DND-41 (cell line): ENCODE data around the gene DNMT1.

Source experiments
- ATAC-seq: fragments of 200-7000 bp; cut with Tn5 transposase; 3 replicates; pipeline ENCODE4 v1.9.1; 2021; ENCODE audit warnings: low read depth; ENCODE audit not compliant: insufficient read depth
- DNase-seq: peaks from one replicate; pipeline ENCODE4 v3.0.0-alpha.2; 2020
- H2AFZ ChIP-seq: 2 replicates; pipeline ENCODE4 v1.6.0; 2012; ENCODE audit warnings: low read depth, low read length
- H3K27ac ChIP-seq: 2 replicates; pipeline ENCODE4 v1.5.1; 2012; ENCODE audit warnings: low read length, inconsistent platforms
- H3K27me3 ChIP-seq: fragments of 200-600 bp; sonication (generic); 2 replicates; pipeline ENCODE4 v1.6.0; 2012; ENCODE audit warnings: low read length, mild to moderate bottlenecking, inconsistent platforms; ENCODE audit not compliant: insufficient read depth, poor library complexity
- H3K36me3 ChIP-seq: 2 replicates; pipeline ENCODE4 v1.5.1; 2012; ENCODE audit warnings: low read length, inconsistent platforms; ENCODE audit not compliant: insufficient read depth
- H3K4me1 ChIP-seq: 2 replicates; pipeline ENCODE4 v1.5.1; 2012; ENCODE audit warnings: mild to moderate bottlenecking, low read length; ENCODE audit not compliant: insufficient read depth
- H3K4me2 ChIP-seq: 2 replicates; pipeline ENCODE4 v1.6.0; 2012; ENCODE audit warnings: mild to moderate bottlenecking, moderate library complexity, low read length, inconsistent platforms; ENCODE audit not compliant: insufficient read depth
- H3K4me3 ChIP-seq, 2 experiments: fragments of 200-600 bp in 1 of 2; shearing (Covaris generic) in 1 of 2; 2 replicates each; pipeline ENCODE4 v1.5.1; 2012 to 2016; ENCODE audit warnings: inconsistent platforms in 2 of 2, low read length in 2 of 2, mild to moderate bottlenecking in 2 of 2, low read depth in 1 of 2, moderate library complexity in 1 of 2
- H3K79me2 ChIP-seq: 2 replicates; pipeline ENCODE4 v1.6.0; 2012; ENCODE audit warnings: low read length, inconsistent platforms; ENCODE audit not compliant: insufficient read depth
- H3K9ac ChIP-seq: 2 replicates; pipeline ENCODE4 v1.6.0; 2012; ENCODE audit warnings: low read depth, mild to moderate bottlenecking, inconsistent platforms, low read length, moderate library complexity
- H3K9me3 ChIP-seq: 2 replicates; pipeline ENCODE4 v1.5.1; 2012; ENCODE audit warnings: low read length, moderate library complexity, mild to moderate bottlenecking, inconsistent platforms; ENCODE audit not compliant: insufficient read depth, severe bottlenecking
- H4K20me1 ChIP-seq: 2 replicates; pipeline ENCODE4 v1.6.0; 2012; ENCODE audit warnings: low read length; ENCODE audit not compliant: insufficient read depth
- CTCF ChIP-seq: IDR thresholded peaks from 2 replicates; pipeline ENCODE4 v1.5.1; 2012; ENCODE audit warnings: borderline replicate concordance, low read length, moderate library complexity, mild to moderate bottlenecking; ENCODE audit not compliant: poor library complexity, severe bottlenecking; ENCODE audit errors: extremely low read depth
- EZH2 ChIP-seq: IDR thresholded peaks from 3 replicates; pipeline ENCODE4 v1.6.1; 2012; ENCODE audit warnings: borderline replicate concordance, low read depth, mild to moderate bottlenecking, moderate library complexity, low read length, inconsistent platforms; ENCODE audit not compliant: severe bottlenecking

DNMT1 gene

DNA sequence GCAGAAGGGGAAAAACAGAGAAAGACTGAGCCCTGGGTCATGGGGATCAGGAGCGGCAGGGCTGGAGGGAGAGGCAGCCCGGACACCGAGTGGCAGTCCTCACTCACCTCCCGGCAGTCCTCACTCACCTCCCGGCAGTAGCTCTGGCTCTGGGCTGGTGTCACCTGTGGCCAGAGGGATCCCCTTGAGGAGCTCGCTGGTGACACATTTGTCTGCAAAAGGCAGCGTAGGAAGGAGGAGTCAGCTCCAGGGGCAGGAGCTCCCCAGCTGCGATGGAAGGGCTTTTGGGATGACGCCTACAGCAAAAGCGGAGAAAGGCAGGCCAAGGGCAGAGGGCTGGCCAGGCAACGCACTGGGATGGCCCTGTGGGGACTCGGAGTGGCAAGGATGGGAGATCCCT, 75.8 kb downstream of the DNMT1 start:
- peaks cover 20% of the 10 kb centered on the region for H3K4me1 ChIP-seq
- H3K36me3 ChIP-seq = peaks cover 53% of the 10 kb centered on the region
- H3K9me3 ChIP-seq = no peaks in the 10 kb centered on the region
- H3K9ac ChIP-seq = peak overlapping the region; percentile 78
- DNase-seq = no peak
- peak overlapping the region; percentile 77 for H3K27ac ChIP-seq
- H2AFZ ChIP-seq = peak overlapping the region; percentile 74
- H3K27me3 ChIP-seq = no peaks in the 10 kb centered on the region
- H3K4me2 ChIP-seq = peak overlapping the region; percentile 100
- H3K79me2 ChIP-seq = peaks cover 27% of the 10 kb centered on the region
- peaks cover 48% of the 10 kb centered on the region for H4K20me1 ChIP-seq
- peak overlapping the region; percentile 85 to 88 for H3K4me3 ChIP-seq
- ATAC-seq = no peak
- TF ChIP-seq EZH2 = no peak
- no peak for TF ChIP-seq CTCF

GRCh38 chr19:10116866-10117616, 77.7 kb downstream of the DNMT1 start:
- Histone ChIP-seq H3K9me3 (no peaks in the 10 kb centered on the region), H4K20me1 (peaks cover 66% of the 10 kb centered on the region), H3K4me3 (no peak overlapping the region), H3K4me1 (peaks cover 20% of the 10 kb centered on the region), H3K27me3 (no peaks in the 10 kb centered on the region), H3K4me2 (no peak overlapping the region), H3K9ac (no peak overlapping the region), H2AFZ (no peak overlapping the region), H3K36me3 (peaks cover 60% of the 10 kb centered on the region), H3K79me2 (peaks cover 27% of the 10 kb centered on the region), H3K27ac (no peak overlapping the region)
- DNase-seq = no peak
- TF ChIP-seq CTCF (no peak), EZH2 (no peak)
- no peak for ATAC-seq

- no peak overlapping the region for H3K4me2 ChIP-seq
- no peak overlapping the region for H2AFZ ChIP-seq
- H3K27me3 ChIP-seq = no peaks in the 10 kb centered on the region
- H3K4me3 ChIP-seq = no peak overlapping the region
- ATAC-seq = no peak
- TF ChIP-seq CTCF = no peak
- H4K20me1 ChIP-seq = peaks cover 73% of the 10 kb centered on the region
- peaks cover 65% of the 10 kb centered on the region for H3K36me3 ChIP-seq
- H3K9me3 ChIP-seq = no peaks in the 10 kb centered on the region
- H3K4me1 ChIP-seq = peaks cover 20% of the 10 kb centered on the region
- H3K79me2 ChIP-seq = peaks cover 27% of the 10 kb centered on the region
- no peak overlapping the region for H3K27ac ChIP-seq
- no peak for DNase-seq
- H3K9ac ChIP-seq = no peak overlapping the region
Measured at GRCh38 chr19:10116085-10116865, 78.5 kb downstream of the DNMT1 start.
